Duodenal mucosa (tissue), 2 donors: ENCODE results near the gene AJAP1.
"Not testable (repeated sequence)": the region's sequence is repeated elsewhere in the genome, so short reads cannot be mapped to it uniquely, and the experiment has no call there.

Experiments
- H3K27ac ChIP-seq: one replicate; pipeline ENCODE4 v1.7.0; 2013; ENCODE audit warnings: low read depth, low read length
- H3K27me3 ChIP-seq, 2 donors: one replicate each; pipeline ENCODE4 v1.7.0; 2013; ENCODE audit warnings: low read length in 2 of 2, control low read depth in 1 of 2; ENCODE audit not compliant: insufficient read depth in 2 of 2, control insufficient read depth in 1 of 2
- H3K36me3 ChIP-seq, 2 donors: one replicate each; pipeline ENCODE4 v1.7.0; 2013; ENCODE audit warnings: low read length in 2 of 2, control low read depth in 1 of 2; ENCODE audit not compliant: insufficient read depth in 2 of 2, control insufficient read depth in 1 of 2
- H3K4me1 ChIP-seq, 2 donors: one replicate each; pipeline ENCODE4 v1.7.0; 2013; ENCODE audit warnings: low read length in 2 of 2, control low read depth in 1 of 2; ENCODE audit not compliant: insufficient read depth in 2 of 2, control insufficient read depth in 1 of 2
- H3K4me3 ChIP-seq, 2 donors: one replicate each; pipeline ENCODE4 v1.7.0; 2013; ENCODE audit warnings: low read length in 2 of 2, low read depth in 1 of 2
- H3K9ac ChIP-seq, 2 donors: one replicate each; pipeline ENCODE4 v1.7.0; 2013; ENCODE audit warnings: low read length in 2 of 2, low read depth in 1 of 2
- H3K9me3 ChIP-seq, 2 donors: one replicate each; pipeline ENCODE4 v1.7.0; 2013; ENCODE audit warnings: low read length in 2 of 2, control low read depth in 1 of 2; ENCODE audit not compliant: control insufficient read depth in 1 of 2

The AJAP1 gene

GRCh38 chr1:4666683-4667082, 12.3 kb downstream of the AJAP1 start:
- H3K4me1 ChIP-seq, H3K27ac ChIP-seq, H3K9me3 ChIP-seq, H3K4me3 ChIP-seq, H3K9ac ChIP-seq, H3K27me3 ChIP-seq, H3K36me3 ChIP-seq: not testable (repeated sequence)

GRCh38 chr1:4668743-4669700, 14.6 kb downstream of the AJAP1 start:
- Histone ChIP-seq H3K4me3 (no peak overlapping the region), H3K27ac (no peak overlapping the region), H3K27me3 (no peaks in the 10 kb centered on the region), H3K9ac (no peak overlapping the region), H3K36me3 (no peaks in the 10 kb centered on the region), H3K4me1 (no peaks in the 10 kb centered on the region), H3K9me3 (no peaks in the 10 kb centered on the region)

- no peak overlapping the region for H3K27ac ChIP-seq
- no peaks in the 10 kb centered on the region for H3K4me1 ChIP-seq
- no peaks in the 10 kb centered on the region for H3K9me3 ChIP-seq
- no peak overlapping the region for H3K4me3 ChIP-seq
- H3K9ac ChIP-seq: no peak overlapping the region
- no peaks in the 10 kb centered on the region for H3K27me3 ChIP-seq
- H3K36me3 ChIP-seq: no peaks in the 10 kb centered on the region
These were observed 15.9 kb downstream of the AJAP1 start for GRCh38 chr1:4670265-4670664.

GRCh38 chr1:4671828-4672227, 17.4 kb downstream of the AJAP1 start:
- Histone ChIP-seq H3K36me3 (no peaks in the 10 kb centered on the region), H3K27ac (no peak overlapping the region), H3K4me3 (no peak overlapping the region), H3K27me3 (no peaks in the 10 kb centered on the region), H3K9me3 (no peaks in the 10 kb centered on the region), H3K4me1 (no peaks in the 10 kb centered on the region), H3K9ac (no peak overlapping the region)

- Histone ChIP-seq H3K4me1 (no peaks in the 10 kb centered on the region), H3K36me3 (no peaks in the 10 kb centered on the region), H3K27ac (no peak overlapping the region), H3K9ac (no peak overlapping the region), H3K27me3 (no peaks in the 10 kb centered on the region), H3K9me3 (peaks cover 4 to 7% of the 10 kb centered on the region in 2 donors), H3K4me3 (no peak overlapping the region)
These were observed 19.1 kb downstream of the AJAP1 start for GRCh38 chr1:4673494-4673893.

GRCh38 chr1:4674117-4674516, 19.7 kb downstream of the AJAP1 start:
- no peak overlapping the region for H3K27ac ChIP-seq
- no peak overlapping the region for H3K9ac ChIP-seq
- H3K4me1 ChIP-seq: no peaks in the 10 kb centered on the region
- no peak overlapping the region for H3K4me3 ChIP-seq
- H3K36me3 ChIP-seq: no peaks in the 10 kb centered on the region
- H3K27me3 ChIP-seq: no peaks in the 10 kb centered on the region
- peaks cover 4 to 11% of the 10 kb centered on the region in 2 donors for H3K9me3 ChIP-seq

GRCh38 chr1:4674676-4675075, 20.3 kb downstream of the AJAP1 start:
- Histone ChIP-seq H3K9me3 (peaks cover 4 to 11% of the 10 kb centered on the region in 2 donors), H3K27ac (no peak overlapping the region), H3K4me3 (no peak overlapping the region), H3K27me3 (no peaks in the 10 kb centered on the region), H3K4me1 (no peaks in the 10 kb centered on the region), H3K9ac (no peak overlapping the region), H3K36me3 (no peaks in the 10 kb centered on the region)

GRCh38 chr1:4675454-4676186, 21.2 kb downstream of the AJAP1 start:
- H3K4me3 ChIP-seq: no peak overlapping the region
- H3K9me3 ChIP-seq: peaks cover 7 to 11% of the 10 kb centered on the region in 2 donors
- no peaks in the 10 kb centered on the region for H3K36me3 ChIP-seq
- no peaks in the 10 kb centered on the region for H3K27me3 ChIP-seq
- H3K9ac ChIP-seq: no peak overlapping the region
- no peaks in the 10 kb centered on the region for H3K4me1 ChIP-seq
- no peak overlapping the region for H3K27ac ChIP-seq

GRCh38 chr1:4676253-4676652, 21.8 kb downstream of the AJAP1 start:
- Histone ChIP-seq H3K36me3 (no peaks in the 10 kb centered on the region), H3K9me3 (peaks cover 7 to 11% of the 10 kb centered on the region in 2 donors), H3K4me3 (no peak overlapping the region), H3K4me1 (no peaks in the 10 kb centered on the region), H3K27ac (no peak overlapping the region), H3K27me3 (no peaks in the 10 kb centered on the region), H3K9ac (no peak overlapping the region)

GRCh38 chr1:4677608-4678007, 23.2 kb downstream of the AJAP1 start:
- no peak overlapping the region for H3K9ac ChIP-seq
- no peaks in the 10 kb centered on the region for H3K4me1 ChIP-seq
- H3K9me3 ChIP-seq: peaks cover 7 to 11% of the 10 kb centered on the region in 2 donors
- no peak overlapping the region for H3K4me3 ChIP-seq
- H3K27ac ChIP-seq: no peak overlapping the region
- no peaks in the 10 kb centered on the region for H3K36me3 ChIP-seq
- no peaks in the 10 kb centered on the region for H3K27me3 ChIP-seq
